Activated CD8-positive, alpha-beta memory T cell treated with anti-CD3 and anti-CD28 coated beads for 36 hours (primary cell): ENCODE measurements around the gene NIPAL3. TPM values are rescaled to one million over a fixed set of nuclear protein-coding genes. Genes with fewer than 3 reads are reported as not detected.

Experiments
- CTCF ChIA-PET: fragments of 350-600 bp; sonication (Branson Sonifier 250); formaldehyde crosslinking; loops from one replicate; lab custom pipeline; 2021; ENCODE audit warnings: antibody characterized with exemption; lab: Charles Lee
- POLR2A ChIA-PET: fragments of 350-600 bp; sonication (Branson Sonifier 250); formaldehyde crosslinking; loops from one replicate; lab custom pipeline; 2021; ENCODE audit warnings: antibody characterized with exemption; lab: Charles Lee
- total RNA-seq, 2 experiments: library from RNA; stranded (reverse); gene quantifications; one replicate each; pipeline ENCODE4 v1.2.3, GENCODE V29; 2021

The NIPAL3 gene
- total RNA-seq, 2 experiments from 2014 or later: 34.8 to 34.9 TPM

- CTCF ChIA-PET: interaction anchor here (0.6 to 3.6 kb wide), 17 partner anchors 9 to 227 kb away, joined by 3 to 19 read pairs (median 4); partner anchors contain the start of gene RCAN3
- POLR2A ChIA-PET: interaction anchor here (0.6 to 1.2 kb wide), 4 partner anchors 9 to 231 kb away, joined by 3 to 5 read pairs (median 4); partner anchors contain the start of gene SRRM1
Observed at GRCh38 chr1:24415910-24416665, 486 bp downstream of the NIPAL3 start.

GRCh38 chr1:24416666-24417391, 1.2 kb downstream of the NIPAL3 start:
- POLR2A ChIA-PET: interaction anchor here (1.2 kb wide), 1 partner anchor 232 kb away, joined by 3 read pairs; no protein-coding TSS in a partner anchor
- CTCF ChIA-PET: interaction anchor here (0.6 to 3.6 kb wide), 5 partner anchors 110 to 303 kb away, joined by 3 to 19 read pairs (median 4); no protein-coding TSS in a partner anchor

GRCh38 chr1:24417681-24418080, 2.1 kb downstream of the NIPAL3 start:
- ChIA-PET CTCF (interaction anchor here (1.4 to 3.6 kb wide), 2 partner anchors 169 to 219 kb away, joined by 3 to 19 read pairs; no protein-coding TSS in a partner anchor), POLR2A (no interaction called here)

DNA sequence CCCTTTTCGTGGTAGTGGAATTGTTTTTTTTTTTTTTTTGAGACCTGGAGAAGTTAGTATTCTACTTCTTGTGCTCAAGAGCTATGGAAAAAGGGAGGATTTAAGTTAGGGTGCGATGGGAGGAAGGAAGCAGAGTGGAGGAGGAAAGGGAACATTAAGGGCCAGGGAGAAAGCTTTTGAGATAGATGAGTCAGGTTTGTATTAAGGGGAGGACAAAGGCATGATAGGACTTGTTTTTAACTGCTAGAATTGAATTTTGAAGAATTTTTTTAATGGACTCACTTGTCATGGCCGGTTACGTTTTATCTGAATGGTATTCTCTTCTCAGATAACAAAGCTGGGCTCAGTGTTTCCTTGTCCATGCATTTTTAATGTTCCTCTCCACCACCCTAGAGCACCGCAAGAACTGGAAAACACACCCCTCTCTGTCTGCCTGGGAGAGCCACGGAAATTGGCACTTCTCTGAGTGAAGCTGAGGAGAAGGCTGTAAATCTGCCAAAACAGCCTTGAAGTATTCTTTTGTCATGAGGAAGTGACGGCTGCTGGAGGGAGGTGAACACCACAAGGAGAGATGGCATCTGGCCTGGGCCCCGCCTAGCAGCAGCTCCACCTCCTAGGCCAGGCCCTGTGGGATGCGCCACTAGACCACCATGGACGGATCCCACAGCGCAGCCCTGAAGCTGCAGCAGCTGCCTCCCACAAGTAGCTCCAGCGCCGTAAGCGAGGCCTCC, 3.5 kb downstream of the NIPAL3 start:
- POLR2A ChIA-PET: no interaction called here
- CTCF ChIA-PET: no interaction called here

- ChIA-PET CTCF (no interaction called here), POLR2A (no interaction called here)
Observed at GRCh38 chr1:24420547-24420946, 4.9 kb downstream of the NIPAL3 start.

GRCh38 chr1:24421502-24421901, 5.9 kb downstream of the NIPAL3 start:
- CTCF ChIA-PET: interaction anchor here (0.9 to 1.1 kb wide), 2 partner anchors 166 to 219 kb away, joined by 4 read pairs; no protein-coding TSS in a partner anchor
- POLR2A ChIA-PET: no interaction called here

DNA sequence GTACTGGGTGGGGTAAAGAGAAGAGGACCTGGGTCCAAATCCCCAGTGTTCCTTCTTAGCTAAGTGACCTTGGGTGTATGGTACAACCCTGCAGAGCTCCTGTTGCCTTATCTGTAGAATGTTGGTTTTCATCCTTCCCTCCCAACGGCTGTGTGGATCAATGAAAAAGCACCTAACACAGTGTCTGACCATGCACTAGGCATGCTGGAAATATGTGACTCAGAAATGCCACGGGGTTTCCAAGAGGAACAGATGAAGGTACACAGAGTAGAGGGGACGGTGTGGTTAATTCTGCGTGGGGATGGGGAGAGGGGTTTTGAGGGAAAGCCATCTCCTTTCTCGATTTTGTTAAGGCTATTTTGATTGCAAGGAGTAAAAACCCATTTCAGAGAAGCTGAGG, 8.6 kb downstream of the NIPAL3 start:
- POLR2A ChIA-PET: interaction anchor here (1.7 kb wide), 1 partner anchor 9 kb away, joined by 5 read pairs; the partner anchor contains the start of gene NIPAL3
- CTCF ChIA-PET: interaction anchor here (0.7 to 1.3 kb wide), 4 partner anchors 9 to 152 kb away, joined by 3 to 5 read pairs (median 4); partner anchors contain the start of gene NIPAL3

DNA sequence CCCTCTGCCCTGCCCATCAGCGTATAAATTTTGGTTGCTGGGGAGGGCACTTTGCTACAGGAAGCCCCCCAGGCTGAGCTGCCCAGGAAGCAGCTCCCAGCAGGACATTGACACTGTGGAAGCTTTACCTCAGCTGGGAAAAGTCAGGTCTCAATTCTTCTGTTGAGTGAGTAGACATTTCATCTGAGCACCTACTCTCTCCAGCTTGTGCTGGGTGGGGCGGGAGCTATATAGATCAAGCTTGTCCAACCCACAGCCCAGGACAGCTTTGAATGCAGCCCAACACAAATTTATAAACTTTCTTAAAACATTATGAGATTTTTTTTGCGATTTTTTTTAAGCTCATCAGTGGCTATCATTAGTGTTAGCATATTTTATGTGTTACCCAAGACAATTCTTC, 9.4 kb downstream of the NIPAL3 start:
- CTCF ChIA-PET: interaction anchor here (0.9 to 1.9 kb wide), 3 partner anchors 10 to 140 kb away, joined by 4 to 5 read pairs (median 5); partner anchors contain the start of gene NIPAL3
- POLR2A ChIA-PET: interaction anchor here (1.7 kb wide), 1 partner anchor 10 kb away, joined by 5 read pairs; the partner anchor contains the start of gene NIPAL3

DNA sequence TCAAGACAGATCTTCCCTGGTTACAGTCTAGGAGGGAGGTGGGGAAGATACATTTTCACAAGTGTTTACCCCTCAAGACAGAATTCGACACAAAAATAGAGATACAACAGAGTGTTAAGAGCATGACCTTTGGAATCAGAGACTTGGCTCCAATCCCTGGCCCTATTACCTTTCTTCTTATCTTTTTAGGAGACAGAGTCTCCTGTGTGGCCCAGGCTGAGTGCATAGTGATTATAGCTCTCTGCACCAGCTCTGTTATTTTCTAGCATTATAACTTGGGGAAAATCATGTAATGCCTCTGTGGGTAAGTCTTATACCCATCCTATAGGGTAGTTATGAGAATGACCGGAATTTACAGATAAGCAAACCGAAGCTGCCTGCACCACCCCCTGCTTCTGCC, 9.8 kb downstream of the NIPAL3 start:
- ChIA-PET POLR2A (interaction anchor here (1.7 kb wide), 1 partner anchor 10 kb away, joined by 5 read pairs; the partner anchor contains the start of gene NIPAL3), CTCF (interaction anchor here (1.2 to 1.9 kb wide), 3 partner anchors 10 to 34 kb away, joined by 3 to 5 read pairs (median 5); partner anchors contain the start of gene NIPAL3)

DNA sequence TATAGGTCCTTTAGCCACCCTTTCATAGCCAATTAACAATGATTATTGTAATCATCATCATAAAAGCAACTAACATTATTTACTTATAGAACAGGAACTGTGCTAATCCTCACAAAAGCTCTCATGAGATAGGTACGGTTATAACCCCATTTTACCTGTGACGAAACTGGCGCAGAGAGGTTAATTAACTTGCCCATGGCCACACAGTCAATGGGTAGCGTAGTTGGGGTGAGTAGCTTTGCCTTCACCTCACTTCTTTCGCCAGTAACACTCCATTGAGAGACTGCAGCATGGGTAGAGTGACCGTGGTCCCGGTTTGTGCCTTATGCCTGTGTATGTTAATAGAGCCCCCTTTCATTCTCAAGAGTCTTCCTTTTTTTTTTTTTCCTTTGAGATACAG, 10.3 kb downstream of the NIPAL3 start:
- POLR2A ChIA-PET: no interaction called here
- CTCF ChIA-PET: interaction anchor here (1.2 to 1.9 kb wide), 2 partner anchors 10 to 35 kb away, joined by 3 to 5 read pairs; partner anchors contain the start of gene NIPAL3

DNA sequence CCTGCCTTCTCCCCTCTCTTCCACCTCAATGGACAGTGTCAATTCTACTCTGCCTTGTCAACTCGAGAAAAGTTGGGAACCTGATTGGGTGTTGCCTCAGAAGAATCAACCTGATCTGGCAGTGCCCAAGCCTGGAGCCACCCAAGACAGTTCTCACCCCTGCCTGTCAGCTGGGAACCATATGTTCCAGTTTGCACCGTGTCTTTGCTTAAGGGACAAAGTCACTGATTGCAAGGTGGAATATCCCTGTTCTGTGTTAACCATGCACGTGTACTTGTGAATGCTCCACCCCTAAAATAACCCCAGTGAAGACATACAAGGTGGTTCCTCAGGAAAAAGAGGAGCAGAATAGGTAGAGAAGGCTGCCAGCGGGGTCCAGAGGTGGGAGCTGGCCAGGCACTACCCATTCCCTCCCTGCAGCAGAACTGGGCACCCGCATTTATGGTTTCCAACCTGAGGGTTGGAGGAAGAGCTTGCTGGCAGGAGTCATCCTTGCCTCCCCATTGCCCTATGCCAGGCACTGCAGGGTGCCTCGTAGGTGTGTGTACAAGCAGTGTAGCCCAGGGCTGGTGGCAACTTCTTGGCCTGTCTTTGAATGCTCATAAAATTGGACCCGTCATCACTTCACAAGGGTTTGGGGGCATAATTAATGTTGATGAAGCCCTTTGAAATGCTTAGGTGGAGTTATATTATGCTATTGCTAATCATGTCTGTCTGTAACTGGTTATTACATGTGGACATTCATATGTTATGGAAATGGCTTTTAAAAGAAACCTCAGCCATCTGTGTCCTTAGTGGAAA, 11.3 kb downstream of the NIPAL3 start:
- CTCF ChIA-PET: interaction anchor here (1.2 kb wide), 1 partner anchor 11 kb away, joined by 3 read pairs; the partner anchor contains the start of gene NIPAL3
- POLR2A ChIA-PET: interaction anchor here (0.6 kb wide), 1 partner anchor 65 kb away, joined by 5 read pairs; no protein-coding TSS in a partner anchor

- CTCF ChIA-PET: no interaction called here
- POLR2A ChIA-PET: interaction anchor here (0.6 kb wide), 1 partner anchor 64 kb away, joined by 5 read pairs; no protein-coding TSS in a partner anchor
Observed at GRCh38 chr1:24427545-24427862, 11.9 kb downstream of the NIPAL3 start.

DNA sequence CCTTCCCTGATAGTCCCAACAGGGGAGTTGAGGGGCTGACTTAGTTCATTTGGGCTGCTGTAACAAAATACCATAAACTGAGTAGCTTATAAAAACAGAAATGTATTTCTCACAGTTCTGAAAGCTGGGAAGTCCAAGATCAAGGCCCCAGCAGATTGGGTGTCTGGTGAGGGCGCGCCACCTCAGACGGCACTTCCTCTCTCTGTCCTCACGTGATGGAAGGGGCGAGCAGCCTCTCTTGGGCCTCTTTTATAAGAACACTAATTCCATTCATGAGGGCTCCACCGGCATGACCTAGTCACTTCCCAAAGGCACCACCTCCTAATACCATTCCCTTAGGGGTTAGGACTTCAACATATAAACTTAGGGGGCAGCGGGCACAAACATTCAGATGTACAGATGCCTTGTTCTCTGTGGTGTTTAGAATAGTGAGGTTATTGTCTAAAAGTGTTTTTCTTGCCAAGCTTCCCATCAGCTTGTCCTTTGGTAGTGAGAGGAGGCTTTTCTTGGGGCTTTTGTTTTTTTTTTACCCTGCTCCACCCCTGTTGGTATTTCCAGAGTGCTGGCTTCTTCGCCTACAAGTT, 20.3 kb downstream of the NIPAL3 start:
- CTCF ChIA-PET: no interaction called here
- POLR2A ChIA-PET: no interaction called here

DNA sequence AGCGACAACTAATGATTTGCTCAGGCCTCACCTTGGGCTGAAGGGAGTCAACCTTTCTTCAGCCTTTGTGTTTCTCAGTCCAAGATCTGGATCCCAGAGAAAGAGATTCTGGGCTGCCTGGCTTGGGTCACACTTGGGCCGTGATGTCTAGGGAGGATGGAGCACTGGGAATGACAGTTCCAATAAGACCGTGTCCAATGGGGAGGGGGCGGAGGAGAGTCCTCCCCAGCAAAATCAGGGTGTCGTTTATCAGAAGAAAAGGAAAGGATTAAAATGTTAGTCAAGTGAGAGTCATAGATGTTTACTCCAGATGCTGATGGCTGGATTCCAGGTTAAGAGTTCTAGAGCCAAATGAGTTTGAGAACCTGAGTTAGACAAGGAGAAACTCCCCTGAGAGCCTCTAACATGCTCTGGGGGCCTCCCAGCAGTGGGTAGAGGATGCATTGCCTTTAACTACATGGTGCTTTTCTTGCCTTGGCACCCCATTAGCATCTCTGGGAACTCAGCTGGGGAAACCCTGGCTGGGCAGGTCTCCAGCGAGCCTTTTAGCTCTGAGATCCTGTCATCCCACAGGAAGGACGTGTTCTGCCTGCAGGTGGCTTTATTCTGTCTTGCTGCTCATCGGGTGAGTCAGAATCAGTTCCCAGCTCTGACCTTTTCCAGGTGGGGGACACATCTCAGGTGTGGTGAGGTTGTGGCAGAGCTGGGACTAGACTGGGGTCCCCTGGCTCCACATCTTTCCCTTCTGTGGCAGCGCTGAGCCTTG, 22.2 kb downstream of the NIPAL3 start:
- ChIA-PET CTCF (no interaction called here), POLR2A (no interaction called here)

DNA sequence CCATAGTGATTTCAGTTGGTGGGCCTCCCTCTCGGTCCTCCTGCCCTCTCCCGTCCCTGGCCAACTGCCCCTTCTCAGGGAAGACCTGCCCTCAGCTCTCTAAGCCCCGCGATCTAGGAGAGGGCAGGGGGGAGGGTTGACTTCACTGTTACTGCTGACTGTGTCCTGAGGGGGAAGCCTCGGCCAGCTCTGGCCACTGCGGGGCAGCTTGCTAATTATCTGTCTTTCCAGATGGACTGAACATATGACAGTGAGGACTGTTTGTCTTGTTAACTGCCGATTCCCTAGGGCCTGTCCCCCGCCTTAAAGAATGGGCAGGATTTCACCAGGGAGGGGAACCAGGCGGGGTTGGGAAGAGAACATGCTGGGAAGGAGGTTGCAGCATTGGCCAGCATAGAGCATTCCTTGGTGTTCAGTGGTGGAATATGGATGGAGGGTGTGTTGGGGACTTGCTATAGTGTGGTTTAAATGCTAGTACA, 22.9 kb downstream of the NIPAL3 start:
- ChIA-PET POLR2A (no interaction called here), CTCF (no interaction called here)

DNA sequence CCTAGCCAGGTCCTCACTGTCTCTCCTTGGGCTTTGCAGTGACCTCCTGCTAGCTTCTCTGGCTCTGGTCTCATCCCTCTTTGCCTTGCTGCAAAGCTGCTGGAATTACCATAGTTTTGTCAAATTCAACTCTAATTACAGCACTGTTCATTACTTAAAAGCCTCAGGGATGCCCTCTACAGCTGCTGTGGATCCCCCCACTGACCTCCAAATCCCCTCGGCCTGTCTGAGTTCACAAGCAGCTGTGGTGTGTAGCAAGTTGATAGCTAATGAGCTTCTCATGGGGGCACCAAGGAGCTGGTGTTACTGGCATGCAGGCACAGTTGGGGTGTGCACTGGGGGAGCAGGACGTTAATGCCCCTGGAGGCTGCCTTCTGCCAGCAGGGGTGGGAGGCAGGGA, 24.8 kb downstream of the NIPAL3 start:
- POLR2A ChIA-PET: no interaction called here
- CTCF ChIA-PET: no interaction called here

DNA sequence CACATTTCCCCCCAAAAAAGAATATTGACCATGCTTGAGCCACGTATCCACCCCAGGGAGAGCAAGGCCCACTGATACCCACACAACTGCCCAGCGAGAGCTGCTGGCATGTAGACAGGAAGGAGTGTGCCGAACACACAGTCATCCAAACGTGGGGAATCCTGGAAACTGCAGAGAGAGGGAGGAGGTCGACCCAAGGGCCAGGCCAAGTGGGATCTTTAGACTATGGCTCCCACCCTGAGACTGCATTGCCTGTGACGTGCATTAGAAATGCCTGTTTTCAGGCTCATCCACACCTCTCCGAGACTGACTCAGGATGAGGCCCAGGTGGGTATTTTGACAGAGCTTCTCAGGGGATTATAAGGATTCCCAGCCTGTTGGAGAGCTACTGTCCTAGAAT, 25.9 kb downstream of the NIPAL3 start:
- ChIA-PET POLR2A (no interaction called here), CTCF (interaction anchor here (1.3 kb wide), 1 partner anchor 9 kb away, joined by 3 read pairs; no protein-coding TSS in a partner anchor)
